WERI-Rb-1 (cell line): ENCODE data around the gene AFF1.

ENCODE experiments used
- DNase-seq: peaks from one replicate; pipeline ENCODE4 v3.0.0-alpha.2; 2020
- H3K27ac ChIP-seq: fragments of 250-450 bp; sonication (Bioruptor Pico); 2 replicates; pipeline ENCODE4 v1.5.1; 2020; ENCODE audit warnings: mild to moderate bottlenecking, moderate library complexity
- H3K27me3 ChIP-seq: fragments of 250-450 bp; sonication (Bioruptor Pico); 2 replicates; pipeline ENCODE4 v1.5.1; 2021; ENCODE audit warnings: mild to moderate bottlenecking, low read depth, moderate library complexity; ENCODE audit not compliant: insufficient read depth, severe bottlenecking
- H3K36me3 ChIP-seq: fragments of 250-450 bp; sonication (Bioruptor Pico); 2 replicates; pipeline ENCODE4 v1.5.1; 2020; ENCODE audit warnings: mild to moderate bottlenecking, moderate library complexity
- H3K4me3 ChIP-seq: 2 replicates; pipeline ENCODE4 v1.5.1; 2011; ENCODE audit warnings: low read depth, mild to moderate bottlenecking, control low read depth, low read length
- H3K9me3 ChIP-seq: fragments of 250-450 bp; sonication (Bioruptor Pico); 2 replicates; pipeline ENCODE4 v1.5.1; 2021; ENCODE audit warnings: mild to moderate bottlenecking, moderate library complexity; ENCODE audit not compliant: severe bottlenecking
- TF ChIP-seq, protein P1 (sequence below): IDR thresholded peaks from 2 replicates; pipeline ENCODE4 v1.5.1; 2011; ENCODE audit warnings: low read depth, mild to moderate bottlenecking, control low read depth, inconsistent platforms, low read length

Gene AFF1

DNA sequence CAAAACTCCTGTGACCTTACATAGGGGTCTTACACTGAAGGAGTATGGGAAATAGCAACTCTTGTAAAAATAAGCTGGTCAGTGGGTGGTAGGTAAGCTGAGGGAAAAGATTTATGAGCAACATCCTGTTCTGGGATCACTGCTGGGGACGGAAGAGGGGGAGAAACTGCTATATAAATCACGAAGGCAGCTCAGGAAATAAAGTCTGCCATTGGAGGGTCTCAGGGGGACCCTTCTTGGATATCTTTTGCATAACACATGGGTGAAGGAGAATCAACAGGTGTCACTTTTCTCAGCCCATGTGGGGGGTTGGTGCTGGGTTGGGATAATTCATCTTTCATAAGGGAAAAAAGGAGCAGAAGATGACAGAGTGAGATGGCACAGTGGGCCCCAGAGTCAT, 33.7 kb downstream of the AFF1 start:
- Histone ChIP-seq H3K27ac (no peak overlapping the region), H3K4me3 (no peak overlapping the region), H3K9me3 (no peaks in the 10 kb centered on the region), H3K27me3 (no peaks in the 10 kb centered on the region), H3K36me3 (no peaks in the 10 kb centered on the region)
- DNase-seq: no peak
- TF ChIP-seq, protein P1, sequence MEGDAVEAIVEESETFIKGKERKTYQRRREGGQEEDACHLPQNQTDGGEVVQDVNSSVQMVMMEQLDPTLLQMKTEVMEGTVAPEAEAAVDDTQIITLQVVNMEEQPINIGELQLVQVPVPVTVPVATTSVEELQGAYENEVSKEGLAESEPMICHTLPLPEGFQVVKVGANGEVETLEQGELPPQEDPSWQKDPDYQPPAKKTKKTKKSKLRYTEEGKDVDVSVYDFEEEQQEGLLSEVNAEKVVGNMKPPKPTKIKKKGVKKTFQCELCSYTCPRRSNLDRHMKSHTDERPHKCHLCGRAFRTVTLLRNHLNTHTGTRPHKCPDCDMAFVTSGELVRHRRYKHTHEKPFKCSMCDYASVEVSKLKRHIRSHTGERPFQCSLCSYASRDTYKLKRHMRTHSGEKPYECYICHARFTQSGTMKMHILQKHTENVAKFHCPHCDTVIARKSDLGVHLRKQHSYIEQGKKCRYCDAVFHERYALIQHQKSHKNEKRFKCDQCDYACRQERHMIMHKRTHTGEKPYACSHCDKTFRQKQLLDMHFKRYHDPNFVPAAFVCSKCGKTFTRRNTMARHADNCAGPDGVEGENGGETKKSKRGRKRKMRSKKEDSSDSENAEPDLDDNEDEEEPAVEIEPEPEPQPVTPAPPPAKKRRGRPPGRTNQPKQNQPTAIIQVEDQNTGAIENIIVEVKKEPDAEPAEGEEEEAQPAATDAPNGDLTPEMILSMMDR: no peak

- Histone ChIP-seq H3K36me3 (no peaks in the 10 kb centered on the region), H3K9me3 (no peaks in the 10 kb centered on the region), H3K4me3 (no peak overlapping the region), H3K27me3 (no peaks in the 10 kb centered on the region), H3K27ac (no peak overlapping the region)
- peak; percentile 18 for DNase-seq
- TF ChIP-seq, protein P1: no peak
Measured at GRCh38 chr4:86970447-86971354, 35.9 kb downstream of the AFF1 start.

GRCh38 chr4:86971355-86971683, 36.5 kb downstream of the AFF1 start:
- no peaks in the 10 kb centered on the region for H3K27me3 ChIP-seq
- H3K36me3 ChIP-seq: no peaks in the 10 kb centered on the region
- no peak overlapping the region for H3K4me3 ChIP-seq
- TF ChIP-seq, protein P1: no peak
- no peaks in the 10 kb centered on the region for H3K9me3 ChIP-seq
- no peak for DNase-seq
- no peak overlapping the region for H3K27ac ChIP-seq

GRCh38 chr4:86972997-86973396, 38.2 kb downstream of the AFF1 start:
- peak; percentile 47 for DNase-seq
- Histone ChIP-seq H3K27ac (no peak overlapping the region), H3K27me3 (no peaks in the 10 kb centered on the region), H3K36me3 (no peaks in the 10 kb centered on the region), H3K9me3 (no peaks in the 10 kb centered on the region), H3K4me3 (no peak overlapping the region)
- TF ChIP-seq, protein P1: no peak

DNA sequence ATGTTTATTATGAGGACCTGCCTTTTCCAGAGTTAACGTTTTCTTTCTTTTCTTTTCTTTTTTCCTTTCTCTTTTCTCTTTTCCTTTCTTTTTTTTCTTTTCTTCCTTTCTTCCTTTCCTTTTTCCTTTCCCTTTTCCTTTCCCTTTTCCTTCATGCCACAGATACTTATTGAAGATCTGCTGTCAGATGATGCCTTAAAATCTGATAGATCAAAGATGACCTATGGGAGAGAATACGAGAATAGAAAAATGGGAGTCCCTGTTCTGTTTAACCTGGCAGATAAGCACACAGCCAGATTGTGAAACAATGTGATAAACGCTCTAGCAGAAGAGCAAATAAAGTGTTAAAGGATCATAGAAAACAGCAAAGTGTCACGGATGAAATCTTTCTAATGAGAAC, 38.9 kb downstream of the AFF1 start:
- H3K4me3 ChIP-seq: no peak overlapping the region
- no peaks in the 10 kb centered on the region for H3K36me3 ChIP-seq
- TF ChIP-seq, protein P1: no peak
- no peaks in the 10 kb centered on the region for H3K9me3 ChIP-seq
- H3K27me3 ChIP-seq: no peaks in the 10 kb centered on the region
- no peak overlapping the region for H3K27ac ChIP-seq
- no peak for DNase-seq
